ENCODE measurements around the gene YARS1.
"Not testable (repeated sequence)": the region's sequence is repeated elsewhere in the genome, so short reads cannot be mapped to it uniquely, and the experiment has no call there.

Gene YARS1

GRCh38 chr1:32808580-32808979 lies 8.6 kb downstream of the YARS1 start:
- Histone ChIP-seq H2BK5ac (ENCODE audit: low read depth, low read length, poor library complexity, severe bottlenecking) (no peak overlapping the region), H3K4me3 (ENCODE audit: insufficient read depth in 1 of 2, low read depth in 1 of 2, low read length in 2 of 2) (no peak overlapping the region), H3K79me1 (replicated peaks; ENCODE audit: low read length, poor library complexity, severe bottlenecking) (peaks cover 19% of the 10 kb centered on the region), H3K23ac (ENCODE audit: low read length in 2 of 2) (no peak overlapping the region), H2AK5ac (ENCODE audit: low read length, severe bottlenecking) (no peak overlapping the region), H3K18ac (ENCODE audit: low read depth in 1 of 2, low read length in 2 of 2) (no peak overlapping the region), H3K9ac (ENCODE audit: low read length) (no peak overlapping the region), H3K4ac (ENCODE audit: low read depth in 1 of 2, low read length in 2 of 2) (no peak overlapping the region), H3K14ac (ENCODE audit: low read length in 2 of 2) (no peak overlapping the region), H3K9me3 (ENCODE audit: control insufficient read depth, low read length) (no peaks in the 10 kb centered on the region), H2AFZ (ENCODE audit: low read depth, low read length) (no peak overlapping the region), H2BK120ac (ENCODE audit: low read depth, low read length) (no peak overlapping the region), H3K4me2 (ENCODE audit: low read length, poor library complexity, severe bottlenecking) (no peak overlapping the region), H3K27me3 (ENCODE audit: control insufficient read depth in 1 of 2, insufficient read depth in 1 of 2, low read length in 2 of 2) (no peaks in the 10 kb centered on the region), H4K8ac (ENCODE audit: low read length) (no peak overlapping the region), H2BK15ac (ENCODE audit: low read depth, poor library complexity, severe bottlenecking) (no peak overlapping the region), H3K4me1 (ENCODE audit: control insufficient read depth, insufficient read depth, low read depth, low read length) (no peaks in the 10 kb centered on the region), H2BK12ac (ENCODE audit: low read length in 2 of 2) (no peak overlapping the region), H4K91ac (ENCODE audit: low read length) (no peak overlapping the region), H3K27ac (ENCODE audit: low read length, poor library complexity, severe bottlenecking) (no peak overlapping the region), H3K36me3 (ENCODE audit: control insufficient read depth in 1 of 2, insufficient read depth in 2 of 2, low read depth in 1 of 2, low read length in 2 of 2) (peaks cover 43 to 58% of the 10 kb centered on the region in 2 experiments)
- WGBS = 100% methylated on average over 3 of the region's 4 CpGs
- no peak for DNase-seq

GRCh38 chr1:32806910-32807523 lies 10.1 kb downstream of the YARS1 start:
- H3K4me1 ChIP-seq (ENCODE audit: control insufficient read depth, insufficient read depth, low read depth, low read length) = no peaks in the 10 kb centered on the region
- H2BK5ac ChIP-seq (ENCODE audit: low read depth, low read length, poor library complexity, severe bottlenecking) = no peak overlapping the region
- no peak overlapping the region for H3K23ac ChIP-seq (ENCODE audit: low read length in 2 of 2)
- no peak overlapping the region for H4K8ac ChIP-seq (ENCODE audit: low read length)
- H2AK5ac ChIP-seq (ENCODE audit: low read length, severe bottlenecking) = peak overlapping the region; percentile 66
- no peak overlapping the region for H3K4me3 ChIP-seq (ENCODE audit: insufficient read depth in 1 of 2, low read depth in 1 of 2, low read length in 2 of 2)
- no peaks in the 10 kb centered on the region for H3K9me3 ChIP-seq (ENCODE audit: control insufficient read depth, low read length)
- no peak overlapping the region for H3K18ac ChIP-seq (ENCODE audit: low read depth in 1 of 2, low read length in 2 of 2)
- H3K14ac ChIP-seq (ENCODE audit: low read length in 2 of 2) = no peak overlapping the region
- no peaks in the 10 kb centered on the region for H3K27me3 ChIP-seq (ENCODE audit: control insufficient read depth in 1 of 2, insufficient read depth in 1 of 2, low read length in 2 of 2)
- peaks cover 50 to 71% of the 10 kb centered on the region in 2 experiments for H3K36me3 ChIP-seq (ENCODE audit: control insufficient read depth in 1 of 2, insufficient read depth in 2 of 2, low read depth in 1 of 2, low read length in 2 of 2)
- H3K27ac ChIP-seq (ENCODE audit: low read length, poor library complexity, severe bottlenecking) = no peak overlapping the region
- H3K4me2 ChIP-seq (ENCODE audit: low read length, poor library complexity, severe bottlenecking) = no peak overlapping the region
- H2AFZ ChIP-seq (ENCODE audit: low read depth, low read length) = no peak overlapping the region
- H3K4ac ChIP-seq (ENCODE audit: low read depth in 1 of 2, low read length in 2 of 2) = no peak overlapping the region
- no peak overlapping the region for H4K91ac ChIP-seq (ENCODE audit: low read length)
- no peak overlapping the region for H2BK15ac ChIP-seq (ENCODE audit: low read depth, poor library complexity, severe bottlenecking)
- H2BK12ac ChIP-seq (ENCODE audit: low read length in 2 of 2) = no peak overlapping the region
- 91% methylated on average over 4 of the region's 4 CpGs for WGBS
- DNase-seq = no peak
- peaks cover 24% of the 10 kb centered on the region for H3K79me1 ChIP-seq (replicated peaks; ENCODE audit: low read length, poor library complexity, severe bottlenecking)
- no peak overlapping the region for H3K9ac ChIP-seq (ENCODE audit: low read length)
- H2BK120ac ChIP-seq (ENCODE audit: low read depth, low read length) = no peak overlapping the region

GRCh38 chr1:32806290-32806689 lies 10.9 kb downstream of the YARS1 start:
- H3K23ac ChIP-seq (ENCODE audit: low read length in 2 of 2) = no peak overlapping the region
- H3K4me1 ChIP-seq (ENCODE audit: control insufficient read depth, insufficient read depth, low read depth, low read length) = peaks cover 2% of the 10 kb centered on the region
- H4K8ac ChIP-seq (ENCODE audit: low read length) = no peak overlapping the region
- no peak overlapping the region for H3K18ac ChIP-seq (ENCODE audit: low read depth in 1 of 2, low read length in 2 of 2)
- no peak overlapping the region for H2BK12ac ChIP-seq (ENCODE audit: low read length in 2 of 2)
- no peak overlapping the region for H3K9ac ChIP-seq (ENCODE audit: low read length)
- H4K91ac ChIP-seq (ENCODE audit: low read length) = no peak overlapping the region
- H3K36me3 ChIP-seq (ENCODE audit: control insufficient read depth in 1 of 2, insufficient read depth in 2 of 2, low read depth in 1 of 2, low read length in 2 of 2) = peaks cover 50 to 76% of the 10 kb centered on the region in 2 experiments
- H2BK15ac ChIP-seq (ENCODE audit: low read depth, poor library complexity, severe bottlenecking) = no peak overlapping the region
- H3K4me2 ChIP-seq (ENCODE audit: low read length, poor library complexity, severe bottlenecking) = no peak overlapping the region
- DNase-seq = no peak
- no peak overlapping the region for H3K4me3 ChIP-seq (ENCODE audit: insufficient read depth in 1 of 2, low read depth in 1 of 2, low read length in 2 of 2)
- H3K79me1 ChIP-seq (replicated peaks; ENCODE audit: low read length, poor library complexity, severe bottlenecking) = peaks cover 21% of the 10 kb centered on the region
- H2BK5ac ChIP-seq (ENCODE audit: low read depth, low read length, poor library complexity, severe bottlenecking) = no peak overlapping the region
- no peak overlapping the region for H2AFZ ChIP-seq (ENCODE audit: low read depth, low read length)
- no peaks in the 10 kb centered on the region for H3K27me3 ChIP-seq (ENCODE audit: control insufficient read depth in 1 of 2, insufficient read depth in 1 of 2, low read length in 2 of 2)
- H2AK5ac ChIP-seq (ENCODE audit: low read length, severe bottlenecking) = no peak overlapping the region
- 95% methylated on average over 6 of the region's 6 CpGs for WGBS
- H2BK120ac ChIP-seq (ENCODE audit: low read depth, low read length) = no peak overlapping the region
- no peak overlapping the region for H3K14ac ChIP-seq (ENCODE audit: low read length in 2 of 2)
- H3K4ac ChIP-seq (ENCODE audit: low read depth in 1 of 2, low read length in 2 of 2) = no peak overlapping the region
- no peak overlapping the region for H3K27ac ChIP-seq (ENCODE audit: low read length, poor library complexity, severe bottlenecking)
- H3K9me3 ChIP-seq (ENCODE audit: control insufficient read depth, low read length) = no peaks in the 10 kb centered on the region

- not testable (repeated sequence) for H3K4me1 ChIP-seq (ENCODE audit: control insufficient read depth, insufficient read depth, low read depth, low read length); H3K4ac ChIP-seq (ENCODE audit: low read depth in 1 of 2, low read length in 2 of 2); H3K27ac ChIP-seq (ENCODE audit: low read length, poor library complexity, severe bottlenecking); H3K4me3 ChIP-seq (ENCODE audit: insufficient read depth in 1 of 2, low read depth in 1 of 2, low read length in 2 of 2); H3K23ac ChIP-seq (ENCODE audit: low read length in 2 of 2); H4K91ac ChIP-seq (ENCODE audit: low read length); H2AK5ac ChIP-seq (ENCODE audit: low read length, severe bottlenecking); H3K14ac ChIP-seq (ENCODE audit: low read length in 2 of 2); H4K8ac ChIP-seq (ENCODE audit: low read length); H3K9ac ChIP-seq (ENCODE audit: low read length); H3K18ac ChIP-seq (ENCODE audit: low read depth in 1 of 2, low read length in 2 of 2); DNase-seq; H2BK12ac ChIP-seq (ENCODE audit: low read length in 2 of 2); H2BK5ac ChIP-seq (ENCODE audit: low read depth, low read length, poor library complexity, severe bottlenecking); H3K4me2 ChIP-seq (ENCODE audit: low read length, poor library complexity, severe bottlenecking); H2BK120ac ChIP-seq (ENCODE audit: low read depth, low read length); H3K9me3 ChIP-seq (ENCODE audit: control insufficient read depth, low read length); H3K27me3 ChIP-seq (ENCODE audit: control insufficient read depth in 1 of 2, insufficient read depth in 1 of 2, low read length in 2 of 2); H2BK15ac ChIP-seq (ENCODE audit: low read depth, poor library complexity, severe bottlenecking); H2AFZ ChIP-seq (ENCODE audit: low read depth, low read length)
- H3K36me3 ChIP-seq (ENCODE audit: control insufficient read depth in 1 of 2, insufficient read depth in 2 of 2, low read depth in 1 of 2, low read length in 2 of 2) = peaks cover 40 to 70% of the 10 kb centered on the region in 2 experiments
- WGBS = 99% methylated on average over 28 of the region's 30 CpGs
- peaks cover 20% of the 10 kb centered on the region for H3K79me1 ChIP-seq (replicated peaks; ENCODE audit: low read length, poor library complexity, severe bottlenecking)
Observed at GRCh38 chr1:32804460-32804859, 12.7 kb downstream of the YARS1 start.
